GM21529 (cell line): Measurements from ENCODE around the gene MAPK13.
"Not testable (repeated sequence)": the region's sequence is repeated elsewhere in the genome, so short reads cannot be mapped to it uniquely, and the experiment has no call there.

Experiments
- ATAC-seq: cut with Tn5 transposase; IDR thresholded peaks from one replicate; pipeline ENCODE4 v1.9.1; 2021; ENCODE audit not compliant: unreplicated experiment

Gene MAPK13

DNA sequence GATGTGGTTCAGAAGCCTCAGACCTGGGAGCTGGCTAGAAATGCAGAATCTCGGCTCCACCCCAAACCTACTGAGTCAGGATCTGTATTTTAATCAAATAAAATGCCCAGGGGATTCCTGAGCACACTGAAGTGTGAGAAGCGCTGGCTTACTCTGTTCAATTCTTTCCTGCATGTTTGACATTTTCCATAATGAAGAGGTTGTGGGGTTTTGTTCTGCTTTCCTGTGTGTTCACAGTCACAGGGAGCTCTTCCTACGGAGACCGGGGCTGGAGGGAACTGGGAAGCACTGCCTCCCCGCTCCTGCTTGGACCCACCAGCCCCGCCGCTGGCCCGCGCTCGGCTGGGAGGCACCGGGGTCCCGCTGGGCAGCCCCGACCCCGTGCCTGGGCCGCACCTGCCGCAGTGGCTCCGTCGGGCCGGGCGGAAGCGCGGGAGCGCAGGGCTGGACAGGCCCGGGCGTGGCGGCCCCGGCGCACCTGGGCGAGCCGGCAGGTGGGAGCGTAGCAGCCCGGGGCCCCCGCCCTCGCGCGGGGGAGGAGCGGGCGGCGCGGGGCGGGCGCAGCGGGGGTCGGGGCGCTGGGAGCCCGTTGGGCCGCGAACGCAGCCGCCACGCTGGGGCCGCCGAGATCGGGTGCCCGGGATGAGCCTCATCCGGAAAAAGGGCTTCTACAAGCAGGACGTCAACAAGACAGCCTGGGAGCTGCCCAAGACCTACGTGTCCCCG lies at the start of gene MAPK13:
Gene MAPK13, plus strand, starts transcription at position 573 of the 726 bp plus-strand sequence. Its CDS starts 70 bp downstream, at position 643.
- ATAC-seq = no peak

DNA sequence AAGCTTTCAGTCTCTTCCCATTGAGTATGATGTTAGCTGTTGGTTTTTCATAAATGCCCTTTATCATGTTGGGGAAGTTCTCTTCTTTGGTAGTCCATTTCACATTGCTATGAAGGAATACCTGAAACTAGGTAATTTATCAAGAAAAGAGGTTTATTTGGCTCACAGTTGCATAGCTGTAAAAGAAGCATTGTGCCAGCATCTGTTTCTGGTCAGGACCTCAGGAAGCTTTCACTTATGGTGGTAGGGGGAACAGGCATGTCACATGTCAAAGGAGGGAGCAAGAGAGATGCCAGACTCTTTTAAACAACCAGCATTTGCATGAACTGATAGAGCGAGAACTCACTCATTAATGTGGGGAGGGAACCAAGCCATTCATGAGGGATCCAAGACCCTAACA lies 48.0 kb upstream of the MAPK13 start:
- no peak for ATAC-seq

DNA sequence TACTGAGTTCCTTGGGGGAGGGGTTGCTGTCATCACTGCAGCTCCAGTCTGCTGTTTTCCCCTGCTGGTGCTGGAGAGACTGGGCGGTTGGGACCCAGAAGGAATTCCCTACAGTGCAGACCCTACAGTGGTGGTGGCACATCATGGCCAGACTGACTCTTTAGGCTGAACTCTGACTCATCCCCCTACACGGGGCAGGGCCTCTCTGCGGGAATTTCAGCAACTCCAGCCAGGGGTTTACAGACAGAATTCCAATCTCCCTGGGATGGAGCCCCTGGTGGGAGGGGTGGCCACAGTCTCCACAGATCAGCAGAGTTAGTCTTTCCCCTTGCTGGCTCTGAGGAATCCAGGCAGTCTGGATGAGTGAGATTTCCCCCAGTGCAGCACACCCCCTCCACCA lies 46.9 kb upstream of the MAPK13 start:
- ATAC-seq = no peak

DNA sequence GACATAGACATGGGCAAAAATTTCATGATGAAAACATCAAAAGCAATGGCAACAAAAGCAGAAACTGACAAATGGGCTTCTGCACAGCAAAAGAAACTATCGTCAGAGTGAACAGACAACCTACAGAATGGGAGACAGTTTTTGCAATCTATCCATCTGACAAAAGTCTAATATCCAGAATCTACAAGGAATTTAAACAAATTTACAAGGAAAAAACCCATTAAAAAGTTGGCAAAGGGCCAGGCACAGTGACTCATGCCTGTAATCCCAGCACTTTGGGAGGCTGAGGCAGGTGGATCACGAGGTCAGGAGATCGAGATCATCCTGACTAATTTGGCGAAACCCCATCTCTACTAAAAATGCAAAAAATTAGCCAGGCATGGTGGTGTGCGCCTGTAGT lies 42.1 kb upstream of the MAPK13 start:
- ATAC-seq = not testable (repeated sequence)

DNA sequence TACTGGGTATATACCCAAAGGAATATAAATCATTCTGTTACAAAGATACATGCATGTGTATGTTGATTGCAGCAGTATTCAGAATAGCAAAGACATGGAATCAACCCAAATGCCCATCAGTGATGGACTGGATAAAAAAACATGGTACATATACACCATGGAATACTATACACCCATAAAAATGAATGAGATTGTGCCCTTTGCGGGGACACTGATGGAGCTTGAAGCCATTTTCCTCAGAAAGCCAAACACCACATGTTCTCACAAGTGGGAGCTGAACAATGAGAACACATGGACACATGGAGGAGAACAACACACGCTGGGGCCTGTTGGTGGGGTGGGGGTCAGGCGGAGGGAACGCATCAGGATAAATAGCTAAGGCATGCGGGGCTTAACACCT lies 41.3 kb upstream of the MAPK13 start:
- ATAC-seq = no peak

DNA sequence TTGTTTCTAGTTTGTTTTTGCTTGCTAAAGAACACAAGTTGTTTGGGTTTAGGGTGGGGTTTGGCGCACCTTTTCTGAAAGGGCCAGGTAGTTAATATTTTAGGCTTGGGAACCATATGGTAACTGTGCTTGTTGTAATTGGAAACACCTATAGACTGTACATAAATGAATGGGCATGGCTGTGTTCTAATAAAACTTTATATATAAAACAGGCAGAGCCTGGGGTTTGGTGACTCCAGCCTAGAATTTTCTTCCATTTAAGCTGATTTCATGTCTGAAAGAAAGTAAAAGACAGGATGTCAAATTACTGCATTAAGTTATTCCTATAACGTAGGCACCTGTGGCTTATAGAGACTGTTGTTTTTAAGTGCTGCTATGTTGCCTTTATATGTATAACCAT lies 36.1 kb upstream of the MAPK13 start:
- no peak for ATAC-seq

DNA sequence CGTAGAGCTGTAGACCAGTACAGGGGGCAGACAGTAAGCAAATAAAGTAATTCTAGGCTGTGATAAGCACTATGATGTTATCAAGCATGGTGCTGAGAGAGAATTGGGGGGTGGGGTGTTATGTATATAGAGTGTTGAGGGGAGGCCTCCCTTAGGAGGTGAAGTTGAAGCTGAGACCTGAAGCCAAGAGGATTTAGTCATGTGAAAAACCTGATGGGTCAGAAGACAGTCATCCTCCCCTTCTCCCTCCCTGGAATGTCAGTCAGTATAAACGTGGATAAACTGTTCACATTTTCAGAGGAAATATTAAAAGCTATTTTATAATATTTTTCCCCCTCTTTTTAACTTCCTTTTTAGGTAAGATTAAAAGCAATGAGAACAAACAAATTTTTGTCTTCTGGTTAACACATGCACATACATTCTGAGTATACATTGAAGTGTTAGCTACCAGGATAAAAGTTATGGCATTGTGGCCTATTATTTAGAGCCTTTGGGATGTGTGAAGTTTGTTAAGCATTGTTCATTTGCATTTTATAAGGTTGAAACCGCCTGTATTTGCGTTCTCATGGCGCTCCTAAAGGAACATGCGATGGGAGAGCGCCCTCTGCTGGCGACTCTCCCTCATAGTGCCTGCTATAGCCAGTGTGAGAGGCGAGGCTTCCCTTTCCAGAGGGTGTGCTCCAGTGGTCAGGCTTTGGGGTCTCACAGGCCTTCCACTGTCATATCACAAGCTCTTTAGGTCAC lies 35.4 kb upstream of the MAPK13 start:
- ATAC-seq = peak; percentile 52

DNA sequence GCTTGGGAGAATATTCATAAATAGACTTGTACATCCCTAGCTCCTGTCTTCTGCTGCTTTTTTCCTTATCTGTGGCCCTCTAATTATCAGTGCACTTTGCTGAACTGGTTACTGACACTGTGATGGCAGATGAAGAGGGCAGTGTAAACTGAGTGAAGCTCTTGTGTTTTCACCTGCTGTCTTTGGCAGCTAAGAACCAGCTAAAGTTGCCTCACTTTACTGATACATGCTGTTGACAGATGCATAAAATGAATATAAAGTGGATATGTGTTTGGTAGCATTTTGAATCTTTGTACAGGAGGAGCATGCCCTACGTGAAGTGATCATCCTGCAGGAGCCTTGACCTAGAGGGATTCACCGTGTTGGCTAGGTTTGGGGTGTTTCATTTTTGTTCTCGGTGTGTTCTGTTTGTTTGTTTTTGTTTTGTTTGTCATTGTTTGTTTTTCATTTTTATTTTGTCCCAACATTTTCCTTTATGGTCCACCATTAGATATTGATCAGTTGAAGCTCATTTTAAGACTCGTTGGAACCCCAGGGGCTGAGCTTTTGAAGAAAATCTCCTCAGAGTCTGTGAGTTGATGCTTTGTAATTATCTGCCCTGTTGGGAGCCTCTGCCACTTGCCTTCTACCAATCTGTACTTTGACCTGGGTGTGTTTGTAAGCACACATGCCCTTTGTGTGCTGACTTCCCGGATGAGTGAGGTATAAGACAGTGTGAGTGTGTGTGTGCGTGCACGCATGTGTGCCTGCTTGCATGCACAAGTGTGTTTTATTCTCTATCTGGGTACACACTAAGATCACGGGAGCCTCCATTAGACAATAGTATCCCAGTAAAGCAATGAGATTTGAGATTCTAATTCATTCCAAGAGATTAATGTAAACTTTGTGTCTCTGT lies 34.6 kb upstream of the MAPK13 start:
- peak; percentile 15 for ATAC-seq

DNA sequence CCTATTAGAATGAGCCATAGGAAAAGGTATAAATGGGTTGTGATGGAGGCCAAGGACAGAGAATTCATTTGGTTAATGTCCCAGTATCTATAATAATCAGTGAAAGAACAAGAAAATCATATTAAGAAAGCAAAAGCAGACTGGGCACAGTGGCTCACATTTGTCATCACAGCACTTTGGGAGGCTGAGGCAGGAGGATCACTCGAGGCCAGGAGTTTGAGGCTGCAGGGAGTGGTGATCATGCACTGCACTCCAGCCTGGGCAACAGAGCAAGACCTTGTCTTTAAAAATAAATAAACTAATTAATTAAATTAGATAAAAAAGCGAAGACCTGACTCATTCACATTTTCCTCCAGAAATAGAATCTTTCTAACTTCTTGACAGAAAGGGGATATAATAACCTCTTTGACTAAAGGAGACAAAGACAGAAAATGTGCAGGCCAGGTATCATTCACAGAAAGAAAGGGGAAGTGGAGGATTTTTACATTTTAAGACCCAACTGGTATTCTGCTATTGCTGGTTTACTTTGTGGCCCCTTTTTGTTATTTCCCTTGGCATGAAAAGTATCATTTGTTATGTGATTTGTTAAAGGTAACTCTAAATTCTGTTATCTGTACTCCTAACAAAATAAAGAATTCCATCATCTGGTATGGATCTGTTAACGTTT lies 31.9 kb upstream of the MAPK13 start:
- ATAC-seq = no peak

DNA sequence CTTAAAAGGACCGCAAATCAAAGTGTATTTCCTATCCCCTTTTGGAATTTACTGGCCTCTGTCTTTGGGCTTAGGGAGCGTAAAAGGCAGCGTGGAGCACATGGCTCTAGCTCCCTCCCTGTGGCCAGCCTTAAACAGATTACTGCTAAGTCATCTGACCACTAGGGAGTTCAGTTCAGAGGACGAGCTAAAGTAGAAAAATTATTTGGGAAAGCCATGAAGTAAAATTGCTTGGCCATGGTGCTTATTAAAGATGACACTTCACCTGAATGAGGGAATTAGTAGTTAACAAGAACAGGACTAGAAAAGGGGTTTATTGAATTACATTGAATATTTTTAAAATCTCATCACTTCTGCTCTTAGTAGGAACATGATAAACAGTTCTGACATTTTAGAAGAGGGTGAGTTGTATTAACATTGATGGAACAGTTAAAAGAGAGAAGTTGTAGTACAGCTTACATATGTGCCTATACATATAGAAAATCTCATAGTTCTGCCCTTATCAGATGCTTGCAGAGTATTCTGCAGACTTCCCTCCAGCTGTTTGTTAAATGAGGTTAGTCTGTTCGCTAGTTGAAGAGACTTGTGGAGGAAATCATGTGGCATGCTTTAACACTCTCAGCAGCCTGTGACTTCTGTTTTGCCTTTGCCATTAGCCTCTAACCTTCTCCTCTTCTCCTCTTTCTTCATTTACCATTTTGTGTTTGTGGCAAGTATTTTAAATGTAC lies 31.2 kb upstream of the MAPK13 start:
- no peak for ATAC-seq

DNA sequence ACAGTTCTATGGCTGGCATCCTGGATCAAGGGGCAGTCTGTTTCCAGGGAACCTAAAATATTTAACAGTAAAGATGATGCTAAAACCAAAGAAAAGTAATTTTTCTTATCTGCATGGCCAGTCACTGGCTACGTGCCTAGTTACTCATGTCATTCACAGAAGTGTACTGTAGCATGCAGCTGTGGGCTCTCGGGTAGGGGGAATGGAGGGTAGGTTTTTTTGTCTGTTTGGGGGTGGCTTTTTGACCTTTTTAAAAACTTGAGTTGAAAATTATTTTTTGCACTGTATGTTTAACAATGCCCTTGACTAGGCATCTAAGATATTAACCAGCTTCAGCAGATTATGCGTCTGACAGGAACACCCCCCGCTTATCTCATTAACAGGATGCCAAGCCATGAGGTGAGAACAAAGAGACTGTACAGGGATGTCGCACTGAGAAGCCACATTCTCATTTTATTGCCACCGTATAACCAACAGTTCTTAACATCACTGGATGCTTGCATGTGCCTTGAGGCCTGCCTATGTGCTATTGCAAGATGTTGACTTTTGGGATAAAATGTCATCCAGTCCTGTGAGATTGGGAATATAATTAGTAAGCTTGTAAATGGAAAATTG lies 30.3 kb upstream of the MAPK13 start:
- no peak for ATAC-seq

DNA sequence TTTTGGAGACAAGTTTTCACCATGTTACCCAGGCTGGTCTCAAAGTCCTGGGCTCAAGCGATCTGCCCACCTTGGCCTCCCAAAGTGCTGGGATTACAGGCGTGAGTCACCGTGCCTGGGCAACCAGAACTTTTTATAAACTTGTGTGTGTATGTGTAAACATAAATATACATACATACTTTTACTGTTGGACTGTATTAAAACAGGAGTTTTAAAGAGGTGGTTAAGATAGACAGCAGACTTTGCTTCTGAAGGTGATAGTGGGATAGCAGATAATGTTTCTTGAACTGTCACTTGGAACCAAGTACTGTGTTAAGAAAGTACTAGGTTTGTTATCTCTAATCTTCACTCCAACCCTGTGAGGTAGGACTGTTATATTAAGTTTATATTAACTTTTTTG lies 28.6 kb upstream of the MAPK13 start:
- no peak for ATAC-seq

DNA sequence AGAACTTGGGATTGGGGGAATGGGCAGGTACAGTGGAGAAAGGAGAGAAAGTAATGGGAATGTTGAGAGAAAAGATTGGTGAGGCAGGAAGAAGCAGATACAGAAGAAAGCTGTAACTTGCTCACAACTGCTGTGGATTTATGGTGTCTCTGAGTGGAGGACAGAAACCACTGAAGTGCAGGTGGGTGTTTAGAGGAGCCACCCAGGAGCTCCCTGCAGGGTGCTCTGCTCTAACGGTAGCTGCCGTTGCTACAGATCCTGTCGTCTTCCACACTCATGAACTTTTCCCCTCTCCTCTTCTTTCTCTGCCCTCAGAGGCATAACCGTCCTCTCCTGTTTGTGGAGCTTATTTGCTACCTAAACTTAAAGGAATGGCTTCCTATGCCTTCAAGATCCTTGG lies 27.5 kb upstream of the MAPK13 start:
- no peak for ATAC-seq

DNA sequence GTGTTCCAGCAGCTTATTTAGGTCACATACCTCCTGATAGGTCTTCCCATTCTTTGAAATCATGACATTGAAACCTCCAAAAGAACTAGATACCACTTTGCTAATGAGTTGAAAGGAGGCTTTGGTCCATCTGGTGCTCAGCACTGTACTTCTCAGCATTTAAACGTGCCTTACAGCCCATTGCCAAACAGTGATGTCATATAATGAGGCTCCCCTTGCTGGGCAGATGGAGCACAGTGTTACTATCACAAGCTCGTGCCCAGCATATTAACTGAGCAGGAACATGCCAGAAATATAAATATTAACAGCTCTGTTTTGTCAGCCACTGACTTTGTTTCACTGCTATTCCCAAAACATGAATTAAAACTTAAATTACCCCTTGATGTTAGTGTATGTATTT lies 25.5 kb upstream of the MAPK13 start:
- no peak for ATAC-seq

DNA sequence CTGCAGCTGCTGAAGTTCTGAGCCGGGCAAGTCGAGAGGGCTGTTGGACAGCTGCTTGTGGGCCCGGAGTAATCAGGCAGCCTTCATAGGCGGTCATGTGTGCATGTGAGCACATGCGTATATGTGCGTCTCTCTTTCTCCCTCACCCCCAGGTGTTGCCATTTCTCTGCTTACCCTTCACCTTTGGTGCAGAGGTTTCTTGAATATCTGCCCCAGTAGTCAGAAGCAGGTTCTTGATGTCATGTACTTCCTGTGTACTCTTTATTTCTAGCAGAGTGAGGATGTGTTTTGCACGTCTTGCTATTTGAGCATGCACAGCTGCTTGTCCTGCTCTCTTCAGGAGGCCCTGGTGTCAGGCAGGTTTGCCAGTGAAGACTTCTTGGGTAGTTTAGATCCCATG lies 21.2 kb upstream of the MAPK13 start:
- no peak for ATAC-seq

DNA sequence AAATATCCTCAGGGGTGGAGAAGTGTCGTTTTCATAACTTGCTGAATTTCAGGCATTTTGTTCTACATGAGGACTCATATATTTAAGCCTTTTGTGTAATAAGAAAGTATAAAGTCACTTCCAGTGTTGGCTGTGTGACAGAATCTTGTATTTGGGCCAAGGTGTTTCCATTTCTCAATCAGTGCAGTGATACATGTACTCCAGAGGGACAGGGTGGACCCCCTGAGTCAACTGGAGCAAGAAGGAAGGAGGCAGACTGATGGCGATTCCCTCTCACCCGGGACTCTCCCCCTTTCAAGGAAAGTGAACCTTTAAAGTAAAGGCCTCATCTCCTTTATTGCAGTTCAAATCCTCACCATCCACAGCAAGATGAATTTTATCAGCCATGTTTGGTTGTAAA lies 20.3 kb upstream of the MAPK13 start:
- no peak for ATAC-seq

DNA sequence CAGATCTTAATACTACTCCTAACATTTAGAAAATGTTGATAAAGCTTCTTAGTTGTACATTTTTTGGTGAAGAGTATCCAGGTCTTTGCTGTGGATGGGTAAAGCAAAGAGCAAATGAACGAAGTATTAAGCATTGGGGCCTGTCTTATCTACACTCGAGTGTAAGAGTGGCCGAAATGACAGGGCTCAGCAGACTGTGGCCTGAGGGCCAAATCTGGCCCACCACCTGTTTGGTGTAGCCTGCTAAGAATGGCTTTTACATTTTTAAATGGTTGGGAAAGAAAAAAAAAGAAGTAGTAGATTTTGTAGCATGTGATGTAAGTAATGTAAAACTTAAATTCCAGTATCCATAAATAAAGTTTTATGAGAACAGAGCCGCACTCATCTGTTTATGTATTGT lies 19.4 kb upstream of the MAPK13 start:
- no peak for ATAC-seq

DNA sequence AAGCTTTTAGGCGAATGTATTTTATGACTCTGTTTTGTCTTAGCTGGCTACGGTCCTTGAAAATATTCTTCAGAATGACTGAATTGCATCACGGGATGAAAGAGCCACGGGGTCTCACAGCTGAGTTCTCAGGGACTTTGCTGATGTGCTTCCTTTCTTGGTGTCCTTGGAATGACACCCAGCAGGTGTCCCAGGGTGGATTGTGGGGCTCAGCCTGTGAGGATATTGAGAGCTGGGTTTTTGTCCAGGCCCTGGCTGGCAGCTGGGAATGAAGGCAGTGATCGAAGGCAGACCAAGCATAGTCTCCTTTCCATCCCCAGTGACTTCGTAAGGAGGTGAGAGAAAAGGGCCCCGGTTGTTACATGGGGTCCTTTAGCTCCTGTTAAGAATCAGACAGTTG lies 18.8 kb upstream of the MAPK13 start:
- no peak for ATAC-seq

DNA sequence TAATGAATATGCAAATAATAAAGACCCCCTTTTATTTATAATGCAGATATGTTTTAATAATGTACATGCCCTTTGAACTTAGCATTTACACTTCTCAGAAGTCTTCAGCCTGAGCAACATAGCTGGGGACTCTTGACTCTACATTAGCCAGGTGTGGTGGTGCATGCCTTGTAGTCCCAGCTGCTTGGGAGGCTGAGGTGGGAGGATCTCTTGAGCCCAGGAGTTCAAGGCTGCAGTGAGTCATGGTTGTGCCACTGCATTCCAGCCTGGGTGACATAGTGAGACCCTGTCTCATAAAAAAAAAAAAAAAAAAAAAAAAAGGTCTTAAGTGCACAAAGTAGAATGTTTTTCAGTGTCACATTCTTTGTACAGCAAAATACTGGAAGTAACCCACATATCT lies 17.3 kb upstream of the MAPK13 start:
- ATAC-seq = no peak

DNA sequence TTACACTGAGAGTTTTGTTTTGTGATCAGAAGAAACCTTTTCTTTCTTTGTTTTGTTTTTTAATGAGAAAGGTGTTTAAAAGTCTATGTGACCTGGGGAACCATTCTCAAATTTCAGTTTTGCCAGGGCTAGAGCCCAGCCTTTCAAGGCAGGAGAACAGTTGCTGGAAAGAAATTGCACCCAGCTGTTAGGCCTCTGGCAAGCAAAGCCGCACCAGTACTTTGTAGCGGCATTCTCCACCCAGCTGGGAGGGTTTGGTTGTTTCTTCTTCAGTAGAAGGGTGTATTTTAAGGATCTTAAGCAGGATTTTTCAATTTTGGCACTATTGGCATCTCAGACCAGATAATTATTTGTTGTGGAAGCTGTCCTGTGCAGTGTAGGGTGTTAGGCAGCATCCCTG lies 16.6 kb upstream of the MAPK13 start:
- no peak for ATAC-seq
